K562 (cell line): ENCODE data around the gene EMILIN3. TPM values are rescaled to one million over a fixed set of nuclear protein-coding genes. Genes with fewer than 3 reads are reported as not detected.

Experiments
- ATF7 ChIP-seq: fragments of 450-650 bp; IDR thresholded peaks from 2 replicates; pipeline ENCODE4 v1.7.1; 2014; ENCODE audit warnings: mild to moderate bottlenecking, moderate library complexity
- BACH1 ChIP-seq: fragments of 200-800 bp; sonication (Bioruptor generic); IDR thresholded peaks from 2 replicates; pipeline ENCODE4 v1.6.1; 2016; ENCODE audit warnings: missing genetic modification characterization, missing compliant biosample characterization
- CBFA2T3 ChIP-seq: fragments of 450-650 bp; IDR thresholded peaks from 2 replicates; pipeline ENCODE4 v1.6.1; 2017
- CBX1 ChIP-seq: sonication (generic); IDR thresholded peaks from 2 replicates; pipeline ENCODE4 v1.6.1; 2016; ENCODE audit warnings: antibody characterized with exemption, low read depth, mild to moderate bottlenecking
- CHD2 ChIP-seq: IDR thresholded peaks from 2 replicates; pipeline ENCODE4 v1.6.1; 2011; ENCODE audit warnings: low read depth, low read length
- CXXC5 ChIP-seq: fragments of 250-450 bp; sonication (Bioruptor Pico); IDR thresholded peaks from 2 replicates; pipeline ENCODE4 v1.8.0; 2022; ENCODE audit warnings: inconsistent platforms, mild to moderate bottlenecking, moderate library complexity
- ELF4 ChIP-seq: fragments of 450-650 bp; formaldehyde crosslinking; IDR thresholded peaks from 2 replicates; pipeline ENCODE4 v1.4.0; 2022; ENCODE audit warnings: missing genetic modification characterization
- FOXP1 ChIP-seq: sonication (generic); formaldehyde crosslinking; IDR thresholded peaks from 2 replicates; pipeline ENCODE4 v1.8.0; 2022; ENCODE audit warnings: mild to moderate bottlenecking, missing genetic modification reagents
- GATAD2A ChIP-seq: fragments of 450-650 bp; IDR thresholded peaks from 2 replicates; pipeline ENCODE4 v1.6.1; 2017
- HDAC2 ChIP-seq: fragments of 450-650 bp; IDR thresholded peaks from 2 replicates; pipeline ENCODE4 v1.6.1; 2016; ENCODE audit warnings: mild to moderate bottlenecking
- HNRNPUL1 ChIP-seq: fragments of 200-400 bp; formaldehyde crosslinking; IDR thresholded peaks from 2 replicates; pipeline ENCODE4 v1.6.1; 2017; ENCODE audit warnings: low read length
- IRF2 ChIP-seq: sonication (generic); formaldehyde crosslinking; IDR thresholded peaks from 2 replicates; pipeline ENCODE4 v1.8.1; 2022; ENCODE audit warnings: mild to moderate bottlenecking, missing genetic modification reagents
- KDM1A ChIP-seq, 2 experiments: fragments of 450-650 bp; IDR thresholded peaks; 2 replicates each; pipeline ENCODE4 v1.6.1; 2016; ENCODE audit warnings: mild to moderate bottlenecking in 2 of 2
- MCM2 ChIP-seq: fragments of 450-650 bp; IDR thresholded peaks from 2 replicates; pipeline ENCODE4 v1.6.1; 2017; ENCODE audit warnings: low read depth, mild to moderate bottlenecking
- NCOA1 ChIP-seq: fragments of 450-650 bp; IDR thresholded peaks from 2 replicates; pipeline ENCODE4 v1.6.1; 2016; ENCODE audit warnings: low read depth
- SMAD2 ChIP-seq: fragments of 150-350 bp; IDR thresholded peaks from 2 replicates; pipeline ENCODE4 v1.6.1; 2014; ENCODE audit warnings: low read depth, mild to moderate bottlenecking, low read length
- SNRNP70 ChIP-seq: fragments of 200-400 bp; formaldehyde crosslinking; optimal IDR thresholded peaks from 2 replicates; pipeline ENCODE3; 2017; ENCODE audit warnings: low read depth, low read length
- TOE1 ChIP-seq, 2 experiments: fragments of 450-650 bp in 1 of 2; sonication (generic) in 1 of 2; formaldehyde crosslinking in 1 of 2; IDR thresholded peaks; 2 replicates each; pipeline versions ENCODE4 v1.7.1 to v1.8.0; 2016 to 2022; ENCODE audit warnings: borderline replicate concordance in 2 of 2, mild to moderate bottlenecking in 2 of 2, antibody characterized with exemption in 1 of 2, inconsistent platforms in 1 of 2, low read depth in 1 of 2, missing genetic modification reagents in 1 of 2, moderate library complexity in 1 of 2
- ZBED1 ChIP-seq: IDR thresholded peaks from 2 replicates; pipeline ENCODE4 v1.6.1; 2014
- polyA plus RNA-seq, 8 experiments: library from polyadenylated mRNA; depleted of rRNA in 4 of 8; stranded (reverse) in 5 of 8; unstranded in 3 of 8; fragments of >200 nt; fragmentation: Nextera tagmentation in 2 of 8; fragmentation: Illumina TruSeq in 1 of 8; extraction: Ambion mirVana in 2 of 8; extraction: Trizol in 1 of 8; gene quantifications; 2 replicates each; pipeline versions ENCODE4 v1.2.1 to v1.2.3, GENCODE V29; 2011 to 2014; ENCODE audit warnings: inconsistent platforms in 1 of 8, missing spikeins in 1 of 8
- total RNA-seq, 7 experiments: library from RNA; depleted of rRNA in 6 of 7; stranded (reverse); fragments of >200 nt in 6 of 7; fragmentation: Illumina TruSeq in 2 of 7; extraction: Trizol in 2 of 7; gene quantifications; 2 replicates each; pipeline versions ENCODE4 v1.2.1 to v1.2.3, GENCODE V29; 2011 to 2021; ENCODE audit warnings: low replicate concordance in 1 of 7
- TF ChIP-seq, protein P1 (sequence below): sonication (generic); formaldehyde crosslinking; IDR thresholded peaks from 2 replicates; pipeline ENCODE4 v1.8.0; 2023; ENCODE audit warnings: mild to moderate bottlenecking, missing genetic modification reagents
- TF ChIP-seq, protein P2 (sequence below): fragments of 450-650 bp; IDR thresholded peaks from 2 replicates; pipeline ENCODE4 v1.6.1; 2016; ENCODE audit warnings: borderline replicate concordance
- TF ChIP-seq, protein P3 (sequence below), 3 experiments: fragments of 200-800 bp in 1 of 3; sonication (Bioruptor generic) in 1 of 3; sonication (generic) in 1 of 3; formaldehyde crosslinking in 1 of 3; IDR thresholded peaks; 2 replicates each; pipeline versions ENCODE4 v1.6.1 to v1.8.0; 2016 to 2022; ENCODE audit warnings: mild to moderate bottlenecking in 2 of 3, missing compliant biosample characterization in 2 of 3, missing genetic modification characterization in 2 of 3, missing genetic modification reagents in 1 of 3
- TF ChIP-seq, protein P4 (sequence below): fragments of 450-650 bp; formaldehyde crosslinking; IDR thresholded peaks from 2 replicates; pipeline ENCODE4 v1.4.0; 2020; ENCODE audit warnings: mild to moderate bottlenecking, moderate library complexity

The EMILIN3 gene
- total and polyA plus RNA-seq, 9 of the 15 experiments (the other 6 are each of a cell fraction or from before 2014, with no cell fraction given) = 0.01 to 0.07 TPM; not detected in 7

DNA sequence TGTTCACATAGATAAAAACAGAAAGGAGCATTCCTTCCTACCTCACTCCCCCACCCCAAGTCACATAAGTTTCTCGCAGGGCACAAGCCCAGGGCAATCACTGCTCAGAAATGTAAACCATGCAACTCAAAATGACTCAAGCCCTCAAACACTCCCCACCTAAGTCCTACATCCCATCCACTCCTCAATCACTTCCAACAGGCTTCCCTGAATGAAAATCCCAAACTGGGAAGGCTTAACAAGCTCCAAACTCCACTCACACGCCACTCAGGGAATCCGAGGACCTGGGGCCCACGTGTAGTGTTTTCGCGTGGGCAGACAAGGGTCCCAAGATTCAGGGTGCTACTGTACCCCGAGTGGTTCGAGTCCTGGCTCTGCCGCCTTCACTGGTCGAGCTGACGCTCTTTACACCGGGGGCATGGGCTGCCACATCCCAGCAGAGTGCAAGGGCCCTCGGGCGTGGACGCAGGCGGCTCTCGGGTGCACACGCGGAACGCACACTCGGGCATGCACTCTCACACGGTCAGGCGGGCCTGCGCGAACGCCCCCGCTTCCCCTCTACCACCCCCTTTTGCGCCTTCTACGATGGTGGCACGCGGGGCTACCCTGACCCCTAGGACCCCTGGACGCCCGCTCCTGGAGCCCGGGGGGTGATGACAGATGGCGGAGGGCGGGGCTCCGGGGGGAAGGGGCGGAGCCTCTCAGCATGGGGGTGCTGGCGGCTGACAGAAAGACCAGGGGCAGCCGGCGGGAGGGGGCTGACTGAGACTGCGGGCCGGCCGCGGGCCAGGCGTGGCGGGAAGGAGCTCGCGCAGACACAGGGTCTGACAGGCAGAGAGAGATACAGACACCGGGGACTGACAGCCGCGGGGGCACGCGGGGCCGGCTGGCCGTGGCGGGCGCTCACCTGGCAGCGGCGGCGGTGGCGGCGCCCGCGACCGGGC lies 49.7 kb downstream of the EMILIN3 start (continued):
- TF ChIP-seq ATF7 (no peak; the same call in 1 of the 2 replicates), ZBED1 (no peak), GATAD2A (peak; percentile 87; the same call in 1 of the 2 replicates), CBFA2T3 (no peak), CBX1 (no peak), CHD2 (no peak), HNRNPUL1 (no peak), SNRNP70 (no peak), FOXP1 (CRISPR knock-in tag) (0 out of 2 replicates have a peak, but pooled peaks have one; percentile 66), MCM2 (no peak), IRF2 (CRISPR knock-in tag) (no peak), NCOA1 (no peak), KDM1A (IDR thresholded peaks at IDR 0.05) (peak; percentile 70 to 76; a peak in 3 of 4 replicates), ELF4 (no peak), TOE1 (IDR thresholded peaks at IDR 0.05; ENCODE audit: borderline replicate concordance) (peak; percentile 36; the same call in 1 of the 2 replicates), TOE1 (CRISPR knock-in tag; IDR thresholded peaks at IDR 0.05; ENCODE audit: borderline replicate concordance, low read depth) (0 out of 2 replicates have a peak, but pooled peaks have one; percentile 68), CXXC5 (0 out of 2 replicates have a peak, but pooled peaks have one; percentile 16), BACH1 (tag) (no peak), HDAC2 (peak; percentile 72; the same call in 1 of the 2 replicates), SMAD2 (no peak)
- TF ChIP-seq, protein P1, sequence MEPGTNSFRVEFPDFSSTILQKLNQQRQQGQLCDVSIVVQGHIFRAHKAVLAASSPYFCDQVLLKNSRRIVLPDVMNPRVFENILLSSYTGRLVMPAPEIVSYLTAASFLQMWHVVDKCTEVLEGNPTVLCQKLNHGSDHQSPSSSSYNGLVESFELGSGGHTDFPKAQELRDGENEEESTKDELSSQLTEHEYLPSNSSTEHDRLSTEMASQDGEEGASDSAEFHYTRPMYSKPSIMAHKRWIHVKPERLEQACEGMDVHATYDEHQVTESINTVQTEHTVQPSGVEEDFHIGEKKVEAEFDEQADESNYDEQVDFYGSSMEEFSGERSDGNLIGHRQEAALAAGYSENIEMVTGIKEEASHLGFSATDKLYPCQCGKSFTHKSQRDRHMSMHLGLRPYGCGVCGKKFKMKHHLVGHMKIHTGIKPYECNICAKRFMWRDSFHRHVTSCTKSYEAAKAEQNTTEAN (CRISPR knock-in tag) = no peak
- TF ChIP-seq, protein P2, sequence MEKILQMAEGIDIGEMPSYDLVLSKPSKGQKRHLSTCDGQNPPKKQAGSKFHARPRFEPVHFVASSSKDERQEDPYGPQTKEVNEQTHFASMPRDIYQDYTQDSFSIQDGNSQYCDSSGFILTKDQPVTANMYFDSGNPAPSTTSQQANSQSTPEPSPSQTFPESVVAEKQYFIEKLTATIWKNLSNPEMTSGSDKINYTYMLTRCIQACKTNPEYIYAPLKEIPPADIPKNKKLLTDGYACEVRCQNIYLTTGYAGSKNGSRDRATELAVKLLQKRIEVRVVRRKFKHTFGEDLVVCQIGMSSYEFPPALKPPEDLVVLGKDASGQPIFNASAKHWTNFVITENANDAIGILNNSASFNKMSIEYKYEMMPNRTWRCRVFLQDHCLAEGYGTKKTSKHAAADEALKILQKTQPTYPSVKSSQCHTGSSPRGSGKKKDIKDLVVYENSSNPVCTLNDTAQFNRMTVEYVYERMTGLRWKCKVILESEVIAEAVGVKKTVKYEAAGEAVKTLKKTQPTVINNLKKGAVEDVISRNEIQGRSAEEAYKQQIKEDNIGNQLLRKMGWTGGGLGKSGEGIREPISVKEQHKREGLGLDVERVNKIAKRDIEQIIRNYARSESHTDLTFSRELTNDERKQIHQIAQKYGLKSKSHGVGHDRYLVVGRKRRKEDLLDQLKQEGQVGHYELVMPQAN = peak; percentile 87
- TF ChIP-seq, protein P3, sequence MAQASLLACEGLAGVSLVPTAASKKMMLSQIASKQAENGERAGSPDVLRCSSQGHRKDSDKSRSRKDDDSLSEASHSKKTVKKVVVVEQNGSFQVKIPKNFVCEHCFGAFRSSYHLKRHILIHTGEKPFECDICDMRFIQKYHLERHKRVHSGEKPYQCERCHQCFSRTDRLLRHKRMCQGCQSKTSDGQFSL (CRISPR knock-in tag; IDR thresholded peaks at IDR 0.05) = peak; percentile 50; the same call in 1 of the 2 replicates
- TF ChIP-seq, protein P3 (tag; IDR thresholded peaks at IDR 0.05) = no peak; a peak in 1 of 4 replicates
- TF ChIP-seq, protein P4, sequence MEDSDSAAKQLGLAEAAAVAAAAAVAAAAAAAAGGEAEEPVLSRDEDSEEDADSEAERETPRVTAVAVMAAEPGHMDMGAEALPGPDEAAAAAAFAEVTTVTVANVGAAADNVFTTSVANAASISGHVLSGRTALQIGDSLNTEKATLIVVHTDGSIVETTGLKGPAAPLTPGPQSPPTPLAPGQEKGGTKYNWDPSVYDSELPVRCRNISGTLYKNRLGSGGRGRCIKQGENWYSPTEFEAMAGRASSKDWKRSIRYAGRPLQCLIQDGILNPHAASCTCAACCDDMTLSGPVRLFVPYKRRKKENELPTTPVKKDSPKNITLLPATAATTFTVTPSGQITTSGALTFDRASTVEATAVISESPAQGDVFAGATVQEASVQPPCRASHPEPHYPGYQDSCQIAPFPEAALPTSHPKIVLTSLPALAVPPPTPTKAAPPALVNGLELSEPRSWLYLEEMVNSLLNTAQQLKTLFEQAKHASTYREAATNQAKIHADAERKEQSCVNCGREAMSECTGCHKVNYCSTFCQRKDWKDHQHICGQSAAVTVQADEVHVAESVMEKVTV (CRISPR knock-in tag) = no peak
